ENCODE measurements around the gene OCIAD2.

- TF ChIP-seq CTCF (conservative IDR thresholded peaks at IDR 0.05; ENCODE audit: low read depth, low read length), result no peak
- TF ChIP-seq EZH2 (IDR thresholded peaks at IDR 0.05; ENCODE audit: low read length, unreplicated experiment), result no peak
Measured at GRCh38 chr4:48938831-48939230, 32.3 kb upstream of the OCIAD2 start.
